HepG2 (cell line): ENCODE results near the gene G0S2. TPM values are rescaled to one million over a fixed set of nuclear protein-coding genes. Genes with fewer than 3 reads are reported as not detected.

Experiments used
- ATRX ChIP-seq: sonication (generic); formaldehyde crosslinking; IDR thresholded peaks from 2 replicates; pipeline ENCODE4 v1.4.0; 2020; ENCODE audit warnings: missing genetic modification reagents, borderline replicate concordance
- CREBL2 ChIP-seq: sonication (generic); formaldehyde crosslinking; IDR thresholded peaks from 2 replicates; pipeline ENCODE4 v1.8.1; 2023; ENCODE audit warnings: missing genetic modification reagents, mild to moderate bottlenecking, borderline replicate concordance
- MAFK ChIP-seq, 2 experiments: IDR thresholded peaks in 1 of 2; conservative IDR thresholded peaks in 1 of 2; 2 replicates each; pipeline ENCODE4 v1.6.1; 2011; ENCODE audit warnings: improper control_type of control experiment in 2 of 2, low read length in 2 of 2
- PATZ1 ChIP-seq: sonication (generic); formaldehyde crosslinking; IDR thresholded peaks from 2 replicates; pipeline ENCODE4 v1.4.0; 2020; ENCODE audit warnings: missing genetic modification reagents
- ZBTB40 ChIP-seq, 2 experiments: fragments of 450-650 bp in 1 of 2; sonication (generic) in 1 of 2; formaldehyde crosslinking in 1 of 2; IDR thresholded peaks; 2 replicates each; pipeline versions ENCODE4 v1.6.1 to v1.8.0; 2016 to 2022; ENCODE audit warnings: antibody characterized with exemption in 1 of 2, mild to moderate bottlenecking in 1 of 2, missing genetic modification reagents in 1 of 2
- ZNF709 ChIP-seq: sonication (generic); formaldehyde crosslinking; IDR thresholded peaks from 2 replicates; pipeline ENCODE4 v1.5.0; 2020; ENCODE audit warnings: mild to moderate bottlenecking, missing genetic modification reagents
- ZNF770 ChIP-seq: sonication (generic); formaldehyde crosslinking; IDR thresholded peaks from 2 replicates; pipeline ENCODE4 v1.5.0; 2020; ENCODE audit warnings: mild to moderate bottlenecking, missing genetic modification reagents
- polyA plus RNA-seq, 8 experiments: library from polyadenylated mRNA; depleted of rRNA in 3 of 8; stranded (reverse) in 7 of 8; unstranded in 1 of 8; fragments of >200 nt; fragmentation: Illumina TruSeq in 4 of 8; extraction: Trizol in 4 of 8; gene quantifications; 2 replicates each; pipeline versions ENCODE4 v1.2.1 to v1.2.3, GENCODE V29; 2011 to 2016; ENCODE audit warnings: low read depth in 4 of 8, missing spikeins in 1 of 8, mixed read lengths in 1 of 8; ENCODE audit not compliant: insufficient read depth in 1 of 8
- total RNA-seq, 5 experiments: library from RNA; depleted of rRNA; stranded (reverse); fragments of >200 nt; fragmentation: Illumina TruSeq; extraction: Trizol; gene quantifications; 2 replicates each; pipeline ENCODE4 v1.2.3, GENCODE V29; 2016; ENCODE audit warnings: low read depth in 1 of 5

Gene G0S2
- total and polyA plus RNA-seq, 2 of the 13 experiments (the other 11 are each of a cell fraction or from before 2014, with no cell fraction given), result not detected

- no peak for TF ChIP-seq ZNF770
- TF ChIP-seq CREBL2 (CRISPR knock-in tag), result no peak
- TF ChIP-seq ZNF709, result no peak
- no peak for TF ChIP-seq ZBTB40 (IDR thresholded peaks at IDR 0.05)
- TF ChIP-seq ZBTB40 (CRISPR knock-in tag; IDR thresholded peaks at IDR 0.05), result no peak
- TF ChIP-seq ATRX (CRISPR knock-in tag), result no peak
- no peak for TF ChIP-seq MAFK (conservative IDR thresholded peaks at IDR 0.05 in 1 of 2, IDR thresholded peaks at IDR 0.05 in 1 of 2; ENCODE audit: low read length in 2 of 2)
- TF ChIP-seq PATZ1, result no peak
- TF ChIP-seq, all 625 proteins: peak for 0
These were observed 8.1 kb upstream of the G0S2 start (continued) for GRCh38 chr1:209667103-209667502.
